ENCODE measurements around the gene KRTAP10-3.

Gene KRTAP10-3

GRCh38 chr21:44528634-44528995 lies 30.0 kb downstream of the KRTAP10-3 start:
- DNase-seq (ENCODE audit: low spot score): no peak

DNA sequence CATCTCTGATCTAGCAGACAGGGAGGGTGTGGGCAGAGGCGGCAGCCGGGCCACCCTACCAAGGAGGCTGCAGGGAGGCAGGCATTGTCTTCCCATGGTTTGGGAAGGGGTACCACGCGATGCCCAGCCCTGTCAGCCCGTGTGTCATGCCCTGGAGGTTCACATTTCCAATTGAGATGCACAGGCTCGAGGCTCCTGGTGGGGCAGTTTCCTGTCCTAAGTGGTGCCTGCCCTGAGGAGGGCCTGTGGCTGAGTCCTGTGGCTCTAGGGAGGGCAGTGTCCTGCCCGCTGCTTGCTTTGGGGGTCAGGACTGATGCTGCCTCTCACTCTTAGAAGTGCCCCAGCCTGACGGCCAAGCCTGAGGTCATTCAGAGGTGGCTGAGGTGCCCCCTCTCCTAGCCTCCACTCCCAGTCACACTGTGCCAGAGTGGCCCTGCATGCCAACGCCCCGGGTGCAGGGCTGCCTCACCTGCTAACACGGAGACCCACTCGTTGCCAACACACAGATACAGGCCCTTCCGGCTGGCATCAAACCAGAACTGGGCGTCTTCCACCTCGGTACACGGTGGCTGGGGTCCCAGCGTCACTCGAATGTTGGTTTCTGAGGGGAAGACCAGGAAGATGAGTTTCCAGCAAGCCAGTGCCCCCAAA lies 30.5 kb downstream of the KRTAP10-3 start:
- DNase-seq (ENCODE audit: low spot score): no peak

GRCh38 chr21:44527156-44527982 lies 31.2 kb downstream of the KRTAP10-3 start:
- no peak for DNase-seq (ENCODE audit: low spot score)

GRCh38 chr21:44526096-44526997 lies 32.2 kb downstream of the KRTAP10-3 start:
- no peak for DNase-seq (ENCODE audit: low spot score)

DNA sequence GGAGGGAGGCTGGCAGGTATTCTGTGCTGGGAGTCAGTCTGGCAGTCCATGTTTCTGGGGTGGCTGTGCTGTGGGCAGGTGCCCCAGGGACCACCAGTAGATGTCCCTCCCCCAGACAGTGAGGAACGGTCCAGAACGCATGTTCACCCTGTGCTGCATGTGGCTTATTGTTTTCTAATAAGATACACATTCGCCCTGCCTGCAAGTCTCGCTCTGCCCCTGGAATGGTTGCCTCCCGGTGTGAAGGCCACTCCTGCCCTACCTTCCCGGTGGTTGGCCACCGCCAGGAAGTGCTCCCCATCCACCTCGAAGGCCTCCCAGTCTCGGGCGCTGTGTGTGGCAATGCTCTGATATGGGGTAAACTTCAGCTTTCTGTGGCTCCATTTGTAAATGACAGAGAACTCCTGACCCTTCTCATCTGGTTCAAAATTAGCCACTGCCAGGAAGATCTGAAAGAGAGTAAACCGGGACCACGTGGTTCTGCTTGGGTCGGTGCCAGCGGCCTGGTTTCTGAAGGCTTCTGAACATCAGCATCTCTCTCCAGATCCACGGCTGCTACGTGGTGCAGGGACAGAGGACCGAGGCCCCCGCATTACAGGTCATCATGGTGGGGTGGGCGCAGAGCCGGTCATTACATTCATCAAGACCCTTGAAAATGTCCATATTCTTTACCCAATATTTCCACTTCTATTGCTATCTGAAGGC lies 33.1 kb downstream of the KRTAP10-3 start:
- no peak for DNase-seq (ENCODE audit: low spot score)

GRCh38 chr21:44524414-44525371 lies 33.9 kb downstream of the KRTAP10-3 start:
- no peak for DNase-seq (ENCODE audit: low spot score)

- DNase-seq (ENCODE audit: low spot score): no peak
Measured at GRCh38 chr21:44523567-44524413, 34.8 kb downstream of the KRTAP10-3 start.

DNA sequence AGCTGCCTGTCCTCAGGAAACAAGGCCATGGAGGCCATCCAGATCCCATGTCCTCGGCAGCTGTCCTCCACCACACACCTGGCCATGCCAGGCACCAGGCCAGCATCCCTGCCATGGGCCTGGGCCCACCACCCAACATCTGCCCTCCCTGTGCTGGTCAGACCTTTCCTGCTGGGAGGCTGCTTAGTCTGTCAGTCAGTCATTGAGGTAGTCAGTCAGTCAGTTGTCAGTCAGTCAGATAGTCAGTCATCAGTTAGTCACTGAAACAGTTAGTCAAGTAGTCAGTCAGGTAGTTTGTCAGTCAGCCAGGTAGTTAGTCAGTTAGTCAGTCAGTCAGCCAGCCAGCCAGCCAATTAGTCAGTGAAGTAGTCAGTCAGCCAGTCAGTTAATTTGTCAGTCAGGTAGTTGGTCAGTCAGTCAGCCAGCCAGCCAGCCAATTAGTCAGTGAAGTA lies 35.8 kb downstream of the KRTAP10-3 start:
- DNase-seq (ENCODE audit: low spot score): no peak

- no peak for DNase-seq (ENCODE audit: low spot score)
Measured at GRCh38 chr21:44521928-44522752, 36.5 kb downstream of the KRTAP10-3 start.

DNA sequence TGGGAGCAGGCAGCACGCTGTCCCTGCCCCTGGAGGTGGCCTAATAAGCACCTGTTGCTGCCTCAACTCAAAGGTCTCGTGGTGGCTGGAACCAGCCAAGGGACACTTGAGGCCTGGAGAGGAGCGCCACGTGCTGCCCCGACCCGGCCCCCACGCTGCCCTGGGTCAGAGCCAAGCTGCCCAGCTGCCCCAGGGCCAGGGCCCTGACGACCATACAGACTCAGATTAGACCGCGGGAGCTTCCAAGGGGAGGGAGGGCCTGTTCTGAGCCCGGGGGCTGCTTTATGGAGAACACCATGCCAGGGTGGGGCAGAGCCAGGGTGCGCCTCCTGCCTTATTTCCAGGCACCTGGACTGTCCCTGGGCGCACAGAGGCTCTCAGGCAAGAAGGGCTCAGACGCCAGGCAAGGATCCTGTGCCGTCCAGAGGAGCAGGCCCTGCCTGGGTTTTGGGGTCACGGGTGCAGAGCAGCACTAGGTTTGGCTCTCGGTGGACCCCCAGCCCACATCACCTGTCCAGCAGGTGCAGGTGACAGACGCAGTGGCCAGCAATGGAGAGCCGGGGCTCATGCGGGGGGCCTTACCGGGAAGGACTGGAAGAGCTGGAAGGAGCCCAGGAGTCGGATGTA lies 37.2 kb downstream of the KRTAP10-3 start:
- no peak for DNase-seq (ENCODE audit: low spot score)

GRCh38 chr21:44520326-44521300 lies 38.0 kb downstream of the KRTAP10-3 start:
- no peak for DNase-seq (ENCODE audit: low spot score)

DNA sequence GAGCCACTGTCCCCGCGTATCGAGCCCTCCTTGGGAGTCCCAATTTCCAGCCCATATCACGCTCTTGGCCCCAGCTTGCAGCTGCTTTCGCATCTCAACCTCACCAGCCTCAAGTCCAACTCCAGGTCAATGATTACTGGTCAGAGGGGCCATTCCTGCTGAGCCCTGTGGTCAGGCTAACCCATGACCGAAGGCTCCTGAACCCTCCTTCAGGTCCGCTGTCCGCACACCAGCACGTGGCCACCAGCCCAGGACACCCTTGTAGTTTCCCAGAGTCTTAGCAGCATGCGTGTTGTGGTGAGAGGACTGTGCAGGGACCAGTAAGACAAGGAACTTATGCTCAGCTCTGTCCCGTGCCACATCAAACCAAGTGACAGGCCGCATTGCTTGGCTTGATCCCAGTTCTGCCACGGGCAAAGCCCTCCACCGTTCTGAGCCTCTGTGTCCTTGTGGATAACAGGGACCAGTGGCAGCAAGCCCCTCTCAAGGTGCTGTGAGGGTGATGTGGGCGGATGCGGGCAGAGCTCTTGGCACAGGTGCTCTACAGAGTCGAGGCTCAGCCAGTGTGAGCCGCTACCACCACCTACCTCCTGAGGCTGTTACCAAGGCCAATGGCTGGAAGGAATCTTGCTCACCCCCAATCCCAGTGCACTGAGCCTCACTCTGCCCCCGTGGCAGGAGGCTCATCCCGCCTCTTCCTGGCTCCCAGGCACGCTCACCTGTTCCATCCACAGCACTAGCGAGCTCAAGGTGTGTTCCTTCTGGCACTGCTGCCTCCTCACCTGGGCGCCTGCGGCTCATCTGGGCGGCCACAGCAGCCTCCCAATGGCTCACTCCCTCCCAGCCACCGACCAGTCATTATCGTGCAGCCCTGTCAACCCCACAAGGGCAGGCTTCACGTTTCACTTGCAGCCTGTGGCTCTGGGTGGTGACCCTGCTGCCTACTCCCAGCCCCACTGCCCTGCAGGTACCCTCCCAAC lies 39.0 kb downstream of the KRTAP10-3 start:
- DNase-seq (ENCODE audit: low spot score): no peak

DNA sequence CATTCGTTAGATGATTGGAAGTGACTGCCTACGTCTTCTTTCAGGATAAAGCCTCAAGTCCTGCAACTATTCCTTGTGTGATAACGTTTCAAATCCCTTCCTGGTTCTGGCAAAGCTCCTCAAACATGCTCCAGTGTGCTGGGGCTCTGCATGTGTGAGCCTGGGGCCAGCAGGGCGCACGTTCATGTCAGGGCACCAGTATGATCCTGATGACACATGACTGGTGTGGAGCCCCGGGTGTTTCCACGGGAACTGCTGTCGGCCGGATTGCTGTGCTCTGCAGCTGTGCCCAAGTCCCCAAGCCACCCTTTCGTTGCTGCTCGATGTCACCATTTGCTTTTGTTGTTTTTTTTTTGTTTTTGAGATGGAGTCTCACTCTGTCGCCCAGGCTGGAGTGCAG lies 39.9 kb downstream of the KRTAP10-3 start:
- DNase-seq (ENCODE audit: low spot score): no peak

GRCh38 chr21:44517175-44517899 lies 41.3 kb downstream of the KRTAP10-3 start:
- peak; percentile 99 for DNase-seq (ENCODE audit: low spot score)

DNA sequence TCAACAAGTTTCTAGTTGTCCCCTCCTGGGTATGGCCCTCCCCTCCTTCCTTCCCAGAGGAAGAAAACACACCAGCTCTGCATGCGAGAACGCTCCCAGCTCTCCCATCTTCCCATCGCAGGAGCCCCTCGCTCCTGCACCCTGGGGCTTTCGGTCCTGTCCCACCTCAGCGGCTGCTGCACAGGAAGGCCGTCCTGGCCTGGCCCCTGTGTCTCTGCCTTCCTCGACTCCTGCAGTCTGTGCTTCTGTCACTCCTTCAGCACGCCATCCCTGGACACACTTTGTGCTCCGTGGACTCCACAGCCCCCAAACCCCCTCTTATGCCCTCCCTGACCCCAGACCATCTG lies 41.8 kb downstream of the KRTAP10-3 start:
- no peak for DNase-seq (ENCODE audit: low spot score)
